GM12891 (cell line): ENCODE measurements around the gene FAM167B.

Experiments
- PAX5 ChIP-seq: IDR thresholded peaks from 2 replicates; pipeline ENCODE4 v1.6.1; 2011; ENCODE audit warnings: low read length, moderate library complexity, mild to moderate bottlenecking; ENCODE audit not compliant: insufficient read depth, severe bottlenecking
- POLR2A ChIP-seq: IDR thresholded peaks from 2 replicates; pipeline ENCODE4 v1.6.1; 2011; ENCODE audit warnings: low read depth, low read length, control low read depth
- POLR2AphosphoS5 ChIP-seq: IDR thresholded peaks from 2 replicates; pipeline ENCODE4 v1.6.1; 2011; ENCODE audit warnings: low read depth, low read length, control low read depth
- POU2F2 ChIP-seq: IDR thresholded peaks from 2 replicates; pipeline ENCODE4 v1.6.1; 2011; ENCODE audit warnings: low read depth, mild to moderate bottlenecking, control low read depth, low read length, moderate library complexity
- TAF1 ChIP-seq: IDR thresholded peaks from 2 replicates; pipeline ENCODE4 v1.6.1; 2011; ENCODE audit warnings: low read depth, low read length, control low read depth

DNA sequence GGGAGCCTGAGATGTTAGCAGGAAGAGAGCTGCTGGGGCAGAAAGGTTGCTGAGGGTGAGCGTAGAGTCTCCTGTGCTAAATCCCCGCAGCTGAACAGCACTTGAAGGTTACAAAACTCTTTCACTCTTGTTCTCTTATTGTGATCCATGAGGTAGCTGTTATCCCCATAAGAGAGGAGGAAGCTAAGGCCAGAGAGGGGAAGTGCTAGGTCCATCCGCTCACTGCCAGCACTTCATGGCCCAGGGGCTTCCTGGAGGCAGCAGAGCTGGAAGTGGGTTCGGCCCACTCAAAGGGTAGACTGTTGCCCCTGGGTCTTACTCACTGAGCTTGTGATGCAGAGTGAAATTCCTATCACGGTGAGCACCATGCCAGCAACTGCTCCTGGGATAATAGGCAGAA lies 30.5 kb upstream of the FAM167B start:
- TF ChIP-seq POLR2AphosphoS5 (no peak), TAF1 (no peak), POLR2A (no peak), POU2F2 (no peak), PAX5 (no peak)
